ENCODE results near the gene FBXW5. TPM values are rescaled to one million over a fixed set of nuclear protein-coding genes. Genes with fewer than 3 reads are reported as not detected.

The FBXW5 gene
- total RNA-seq, 1 experiment from 2014 or later = 62.2 TPM

DNA sequence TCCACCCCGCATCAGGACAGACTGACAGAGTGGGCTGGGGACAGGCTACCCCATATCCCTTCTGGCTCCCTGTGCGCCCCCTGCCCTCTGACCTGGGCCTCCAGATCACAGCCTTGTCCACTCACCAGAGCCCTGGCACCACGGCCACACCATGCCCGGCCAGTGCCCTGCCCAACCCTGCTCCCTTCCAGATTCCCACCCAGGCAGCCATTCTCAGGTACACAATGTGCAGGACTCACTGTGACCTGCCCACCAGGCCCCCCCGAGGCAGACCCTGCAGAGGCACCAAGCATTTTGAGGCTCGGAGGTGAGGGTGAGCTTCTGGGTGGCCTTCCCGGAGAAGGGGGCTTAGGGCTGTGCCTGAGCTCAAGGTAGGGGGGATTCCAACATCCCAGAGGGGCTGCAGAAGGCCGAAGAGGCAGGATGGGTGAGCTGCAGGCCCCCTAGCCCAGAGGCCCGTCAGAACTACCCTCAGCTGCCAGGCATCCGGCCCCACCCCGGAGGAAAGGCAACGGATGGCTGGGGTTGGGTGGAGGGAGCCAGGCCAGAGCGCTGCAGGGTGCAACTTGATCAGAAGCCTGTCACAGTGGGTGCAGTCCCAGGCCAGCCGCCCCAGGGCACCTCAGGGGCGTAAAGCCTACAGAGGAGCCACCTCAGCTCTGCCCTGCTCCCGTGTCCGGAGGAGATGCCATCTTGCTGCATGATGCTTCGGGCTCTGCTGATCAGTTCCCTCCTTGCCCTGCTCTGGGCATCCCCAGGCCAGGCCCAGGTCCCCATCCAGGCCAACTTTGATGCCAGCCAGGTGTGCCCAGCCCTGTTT is 37.9 kb upstream of the FBXW5 start, which contains the start of gene LCNL1:
TSS of gene LCNL1 (plus strand) at position 762 of the 820 bp plus-strand sequence. CDS start 594 bp downstream, outside the sequence.
- H3K4ac ChIP-seq (ENCODE audit: low read depth, low read length) = no peak within 1 kb of the TSS
- no peaks in the 10 kb centered on the region for H3K79me1 ChIP-seq (ENCODE audit: insufficient read depth, low read depth, low read length, poor library complexity, severe bottlenecking)
- H3K9ac ChIP-seq (ENCODE audit: extremely low read depth, insufficient read length, low read length) = no peak within 1 kb of the TSS
- Mint-ChIP-seq H3K36me3 (ENCODE audit: insufficient read depth in 1 of 3, low read depth in 3 of 3) (peaks cover 0 to 3% (median 0%) of the 10 kb centered on the region in 3 experiments; a peak in 1 of 7 replicates), H3K4me1 (peaks cover under 1 to 9% of the 10 kb centered on the region in 2 experiments), H3K9me3 (no peaks in the 10 kb centered on the region), H3K4me3 (no peak within 1 kb of the TSS; a peak in 1 of 5 replicates), H3K27ac (peak within 1 kb of the TSS in 1 of 3 experiments; percentile 74; a peak in 1 of 7 replicates), H3K27me3 (ENCODE audit: low read depth) (peaks cover 2% of the 10 kb centered on the region)
- no peaks in the 10 kb centered on the region; the same call in 1 of the 2 replicates for H3K4me1 ChIP-seq (ENCODE audit: insufficient read depth, low read length)
- no peak within 1 kb of the TSS for H2BK20ac ChIP-seq (ENCODE audit: low read depth, low read length, poor library complexity, severe bottlenecking)
- H2BK15ac ChIP-seq (ENCODE audit: low read depth, low read length) = no peak within 1 kb of the TSS
- H2BK5ac ChIP-seq (ENCODE audit: insufficient read length, low read length) = no peak within 1 kb of the TSS
- H3K56ac ChIP-seq (ENCODE audit: insufficient read length, low read depth, low read length) = no peak within 1 kb of the TSS
- H2BK120ac ChIP-seq (ENCODE audit: low read depth, low read length, poor library complexity, severe bottlenecking) = no peak within 1 kb of the TSS
- H3K23ac ChIP-seq (ENCODE audit: insufficient read length, low read depth, low read length) = no peak within 1 kb of the TSS
- no peak within 1 kb of the TSS for H2AK5ac ChIP-seq (ENCODE audit: insufficient read length, low read length)
- DNase-seq = no peak
- TF ChIP-seq, protein P1, sequence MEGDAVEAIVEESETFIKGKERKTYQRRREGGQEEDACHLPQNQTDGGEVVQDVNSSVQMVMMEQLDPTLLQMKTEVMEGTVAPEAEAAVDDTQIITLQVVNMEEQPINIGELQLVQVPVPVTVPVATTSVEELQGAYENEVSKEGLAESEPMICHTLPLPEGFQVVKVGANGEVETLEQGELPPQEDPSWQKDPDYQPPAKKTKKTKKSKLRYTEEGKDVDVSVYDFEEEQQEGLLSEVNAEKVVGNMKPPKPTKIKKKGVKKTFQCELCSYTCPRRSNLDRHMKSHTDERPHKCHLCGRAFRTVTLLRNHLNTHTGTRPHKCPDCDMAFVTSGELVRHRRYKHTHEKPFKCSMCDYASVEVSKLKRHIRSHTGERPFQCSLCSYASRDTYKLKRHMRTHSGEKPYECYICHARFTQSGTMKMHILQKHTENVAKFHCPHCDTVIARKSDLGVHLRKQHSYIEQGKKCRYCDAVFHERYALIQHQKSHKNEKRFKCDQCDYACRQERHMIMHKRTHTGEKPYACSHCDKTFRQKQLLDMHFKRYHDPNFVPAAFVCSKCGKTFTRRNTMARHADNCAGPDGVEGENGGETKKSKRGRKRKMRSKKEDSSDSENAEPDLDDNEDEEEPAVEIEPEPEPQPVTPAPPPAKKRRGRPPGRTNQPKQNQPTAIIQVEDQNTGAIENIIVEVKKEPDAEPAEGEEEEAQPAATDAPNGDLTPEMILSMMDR (conservative IDR thresholded peaks at IDR 0.05) = no peak
- H2BK12ac ChIP-seq (ENCODE audit: insufficient read length, low read depth, low read length) = no peak within 1 kb of the TSS
- no peak within 1 kb of the TSS; the same call in 1 of the 2 replicates for H3K14ac ChIP-seq (ENCODE audit: insufficient read depth, low read length)
- H4K91ac ChIP-seq (ENCODE audit: insufficient read length, low read depth, low read length) = no peak within 1 kb of the TSS
- H3K27ac ChIP-seq (ENCODE audit: insufficient read length, low read depth, low read length) = no peak within 1 kb of the TSS
- H3K79me2 ChIP-seq (ENCODE audit: insufficient read depth, low read length) = no peaks in the 10 kb centered on the region
- H3K23me2 ChIP-seq (ENCODE audit: insufficient read length, low read depth, low read length, poor library complexity, severe bottlenecking) = peaks cover 9% of the 10 kb centered on the region
- H4K5ac ChIP-seq (ENCODE audit: insufficient read length, low read depth, low read length) = no peak within 1 kb of the TSS
- no peak within 1 kb of the TSS for H3T11ph ChIP-seq (ENCODE audit: low read length)
- no peaks in the 10 kb centered on the region for H3K27me3 ChIP-seq (ENCODE audit: insufficient read depth, low read length)
- no peaks in the 10 kb centered on the region for H3K9me3 ChIP-seq (ENCODE audit: control insufficient read depth, low read depth, low read length)
- WGBS (ENCODE audit: extremely low coverage, insufficient read length, low lambda C conversion rate) = no CpG with 5 or more reads among the region's 18 CpGs
- no peak within 1 kb of the TSS for H3K4me2 ChIP-seq (ENCODE audit: insufficient read depth, insufficient read length, low read length)
- H3K18ac ChIP-seq (ENCODE audit: insufficient read length, low read depth, low read length) = no peak within 1 kb of the TSS
- H2AFZ ChIP-seq (ENCODE audit: low read length) = no peak within 1 kb of the TSS
- no peak within 1 kb of the TSS for H4K8ac ChIP-seq (replicated peaks; ENCODE audit: insufficient read length, low read depth, low read length)
- no peaks in the 10 kb centered on the region for H4K20me1 ChIP-seq (ENCODE audit: control insufficient read depth, insufficient read depth, insufficient read length)
